ENCODE measurements around the gene KMT2A.

- no peak for TF ChIP-seq USF1 (IDR thresholded peaks at IDR 0.05)
- no peak for TF ChIP-seq YY1 (IDR thresholded peaks at IDR 0.05; ENCODE audit: low read depth)
- no peak for TF ChIP-seq EGR1 (IDR thresholded peaks at IDR 0.05)
- no peak for TF ChIP-seq TCF12 (IDR thresholded peaks at IDR 0.05; ENCODE audit: low read depth)
- no peak for TF ChIP-seq REST (IDR thresholded peaks at IDR 0.05; ENCODE audit: low read depth)
- TF ChIP-seq CREB1 (IDR thresholded peaks at IDR 0.05; ENCODE audit: low read depth), result no peak
- no peak for TF ChIP-seq CEBPB (IDR thresholded peaks at IDR 0.05)
These were observed 101.2 kb downstream of the KMT2A start for GRCh38 chr11:118537409-118537980.

Data from Ishikawa (cell line).